GM19043 (cell line): ENCODE results near the gene HSD11B1L.

Source experiments
- ATAC-seq: cut with Tn5 transposase; IDR thresholded peaks from one replicate; pipeline ENCODE4 v1.9.1; 2021; ENCODE audit warnings: low read depth; ENCODE audit not compliant: unreplicated experiment

Gene HSD11B1L

GRCh38 chr19:5680437-5681368 lies at the start of gene HSD11B1L, which contains the start of gene MICOS13:
HSD11B1L (plus strand) TSS chr19:5681027; CDS start chr19:5684833, 3,806 bp downstream.
MICOS13 (minus strand) TSS chr19:5680516; CDS start chr19:5680486, 30 bp downstream.
- peak; percentile 81 for ATAC-seq

GRCh38 chr19:5631567-5632240 lies 49.1 kb upstream of the HSD11B1L start:
- no peak for ATAC-seq

GRCh38 chr19:5632241-5632612 lies 48.6 kb upstream of the HSD11B1L start:
- no peak for ATAC-seq

GRCh38 chr19:5632657-5633056 lies 48.2 kb upstream of the HSD11B1L start:
- no peak for ATAC-seq

GRCh38 chr19:5635427-5635826 lies 45.4 kb upstream of the HSD11B1L start:
- ATAC-seq, result no peak

GRCh38 chr19:5637971-5638370 lies 42.9 kb upstream of the HSD11B1L start:
- ATAC-seq, result no peak

GRCh38 chr19:5641171-5641570 lies 39.7 kb upstream of the HSD11B1L start:
- no peak for ATAC-seq

- no peak for ATAC-seq
Observed at GRCh38 chr19:5642204-5642603, 38.6 kb upstream of the HSD11B1L start.

GRCh38 chr19:5643060-5643459 lies 37.8 kb upstream of the HSD11B1L start:
- ATAC-seq, result no peak

GRCh38 chr19:5644037-5644436 lies 36.8 kb upstream of the HSD11B1L start:
- ATAC-seq, result no peak

- ATAC-seq, result no peak
Observed at GRCh38 chr19:5645409-5645808, 35.4 kb upstream of the HSD11B1L start.

GRCh38 chr19:5646703-5647102 lies 34.1 kb upstream of the HSD11B1L start:
- ATAC-seq, result no peak

GRCh38 chr19:5648464-5648863 lies 32.4 kb upstream of the HSD11B1L start:
- no peak for ATAC-seq

GRCh38 chr19:5651361-5651760 lies 29.5 kb upstream of the HSD11B1L start:
- no peak for ATAC-seq

GRCh38 chr19:5652261-5652660 lies 28.6 kb upstream of the HSD11B1L start:
- ATAC-seq, result no peak

- no peak for ATAC-seq
Observed at GRCh38 chr19:5654931-5655330, 25.9 kb upstream of the HSD11B1L start.

GRCh38 chr19:5655412-5655811 lies 25.4 kb upstream of the HSD11B1L start:
- ATAC-seq, result no peak

GRCh38 chr19:5661483-5661882 lies 19.3 kb upstream of the HSD11B1L start:
- no peak for ATAC-seq

GRCh38 chr19:5663904-5664303 lies 16.9 kb upstream of the HSD11B1L start:
- ATAC-seq, result no peak

GRCh38 chr19:5664515-5664914 lies 16.3 kb upstream of the HSD11B1L start:
- ATAC-seq, result no peak

- no peak for ATAC-seq
Observed at GRCh38 chr19:5665781-5666513, 14.9 kb upstream of the HSD11B1L start.
